Measurements from ENCODE around the gene MYO1E.
"Not testable (repeated sequence)": the region's sequence is repeated elsewhere in the genome, so short reads cannot be mapped to it uniquely, and the experiment has no call there.

MYO1E gene

GRCh38 chr15:59290295-59291212 lies 82.1 kb downstream of the MYO1E start:
- DNase-seq = no peak

- no peak for DNase-seq
Observed at GRCh38 chr15:59289574-59289973, 83.1 kb downstream of the MYO1E start.

- no peak for DNase-seq
Observed at GRCh38 chr15:59283717-59284391, 88.8 kb downstream of the MYO1E start.

- DNase-seq = no peak
Observed at GRCh38 chr15:59282515-59283337, 89.9 kb downstream of the MYO1E start.

- no peak for DNase-seq
Observed at GRCh38 chr15:59281699-59282098, 91.0 kb downstream of the MYO1E start.

GRCh38 chr15:59280855-59281254 lies 91.8 kb downstream of the MYO1E start:
- no peak for DNase-seq

- DNase-seq = not testable (repeated sequence)
Observed at GRCh38 chr15:59280292-59280691, 92.4 kb downstream of the MYO1E start.

GRCh38 chr15:59279023-59279422 lies 93.6 kb downstream of the MYO1E start:
- no peak for DNase-seq

GRCh38 chr15:59278120-59278519 lies 94.6 kb downstream of the MYO1E start:
- DNase-seq = no peak

GRCh38 chr15:59276225-59277178 lies 96.2 kb downstream of the MYO1E start:
- no peak for DNase-seq

GRCh38 chr15:59274126-59274970 lies 98.3 kb downstream of the MYO1E start:
- no peak for DNase-seq

GRCh38 chr15:59273234-59273633 lies 99.4 kb downstream of the MYO1E start:
- no peak for DNase-seq

GRCh38 chr15:59271595-59272201 lies 101.0 kb downstream of the MYO1E start:
- no peak for DNase-seq

GRCh38 chr15:59268852-59269407 lies 103.7 kb downstream of the MYO1E start:
- DNase-seq = no peak

- no peak for DNase-seq
Observed at GRCh38 chr15:59268168-59268851, 104.4 kb downstream of the MYO1E start.

- DNase-seq = no peak
Observed at GRCh38 chr15:59266028-59266427, 106.6 kb downstream of the MYO1E start.

GRCh38 chr15:59262316-59262715 lies 110.4 kb downstream of the MYO1E start:
- DNase-seq = no peak

GRCh38 chr15:59260090-59260489 lies 112.6 kb downstream of the MYO1E start:
- DNase-seq = no peak

GRCh38 chr15:59259137-59259943 lies 113.3 kb downstream of the MYO1E start:
- no peak for DNase-seq

Measured in CD4-positive, alpha-beta T cell treated with Interferon alpha-2 for 1 hour (primary cell).